Loucy (cell line): ENCODE data around the gene MADD.

ENCODE experiments used
- H2AFZ ChIP-seq: fragments of 200-600 bp; sonication (generic); 2 replicates; pipeline ENCODE4 v1.6.0; 2016; ENCODE audit warnings: antibody characterized with exemption, mild to moderate bottlenecking, low read length, moderate library complexity
- H3F3A ChIP-seq: fragments of 200-600 bp; 2 replicates; pipeline ENCODE4 v1.6.0; 2016; ENCODE audit warnings: antibody characterized with exemption, low read depth, mild to moderate bottlenecking
- H3K27me3 ChIP-seq: fragments of 200-600 bp; sonication (generic); 2 replicates; pipeline ENCODE4 v1.6.1; 2014; ENCODE audit warnings: low read length, mild to moderate bottlenecking; ENCODE audit not compliant: insufficient read depth, poor library complexity, severe bottlenecking
- H3K36me3 ChIP-seq: fragments of 200-600 bp; sonication (generic); 2 replicates; pipeline ENCODE4 v1.6.1; 2016; ENCODE audit warnings: low read length; ENCODE audit not compliant: insufficient read depth
- H3K4me1 ChIP-seq: fragments of 200-600 bp; sonication (generic); 2 replicates; pipeline ENCODE4 v1.5.1; 2014; ENCODE audit warnings: low read length, mild to moderate bottlenecking; ENCODE audit not compliant: insufficient read depth, poor library complexity, severe bottlenecking
- H3K4me2 ChIP-seq: fragments of 200-600 bp; sonication (generic); 2 replicates; pipeline ENCODE4 v1.6.0; 2014; ENCODE audit warnings: antibody characterized with exemption, low read length, low read depth, mild to moderate bottlenecking; ENCODE audit not compliant: poor library complexity, severe bottlenecking
- H3K4me3 ChIP-seq: fragments of 200-600 bp; sonication (generic); 2 replicates; pipeline ENCODE4 v1.5.1; 2014; ENCODE audit warnings: low read length, mild to moderate bottlenecking, mixed read lengths; ENCODE audit not compliant: poor library complexity, severe bottlenecking
- H3K79me2 ChIP-seq: fragments of 200-600 bp; sonication (generic); 2 replicates; pipeline ENCODE4 v1.6.1; 2014; ENCODE audit warnings: low read length; ENCODE audit not compliant: insufficient read depth
- H3K9ac ChIP-seq: fragments of 200-600 bp; sonication (generic); 2 replicates; pipeline ENCODE4 v1.6.0; 2014; ENCODE audit warnings: mild to moderate bottlenecking, low read depth, low read length, moderate library complexity; ENCODE audit not compliant: poor library complexity, severe bottlenecking
- H3K9me2 ChIP-seq: fragments of 200-600 bp; sonication (generic); replicated peaks from 2 replicates; pipeline ENCODE4 v1.6.1; 2016; ENCODE audit warnings: low read depth, low read length, mixed read lengths
- H3K9me3 ChIP-seq: fragments of 200-600 bp; sonication (generic); 2 replicates; pipeline ENCODE4 v1.6.1; 2014; ENCODE audit warnings: mild to moderate bottlenecking, antibody characterized with exemption, low read length, low read depth; ENCODE audit not compliant: insufficient read depth
- H4K20me1 ChIP-seq: fragments of 200-600 bp; sonication (generic); 2 replicates; pipeline ENCODE4 v1.6.0; 2014; ENCODE audit warnings: antibody characterized with exemption, low read length, mild to moderate bottlenecking; ENCODE audit not compliant: insufficient read depth, poor library complexity, severe bottlenecking
- EZH2phosphoT487 ChIP-seq: fragments of 200-600 bp; IDR thresholded peaks from 2 replicates; pipeline ENCODE4 v1.6.1; 2018; ENCODE audit warnings: antibody characterized with exemption, mild to moderate bottlenecking, moderate library complexity, borderline replicate concordance
- TF ChIP-seq, protein P1 (sequence below): fragments of 200-600 bp; sonication (generic); conservative IDR thresholded peaks from 2 replicates; pipeline ENCODE4 v1.5.1; 2014; ENCODE audit warnings: mild to moderate bottlenecking, antibody characterized with exemption, low read length

MADD gene

GRCh38 chr11:47331454-47332302 is 61.7 kb downstream of the MADD start:
- no peaks in the 10 kb centered on the region for H3K79me2 ChIP-seq
- TF ChIP-seq, protein P1, sequence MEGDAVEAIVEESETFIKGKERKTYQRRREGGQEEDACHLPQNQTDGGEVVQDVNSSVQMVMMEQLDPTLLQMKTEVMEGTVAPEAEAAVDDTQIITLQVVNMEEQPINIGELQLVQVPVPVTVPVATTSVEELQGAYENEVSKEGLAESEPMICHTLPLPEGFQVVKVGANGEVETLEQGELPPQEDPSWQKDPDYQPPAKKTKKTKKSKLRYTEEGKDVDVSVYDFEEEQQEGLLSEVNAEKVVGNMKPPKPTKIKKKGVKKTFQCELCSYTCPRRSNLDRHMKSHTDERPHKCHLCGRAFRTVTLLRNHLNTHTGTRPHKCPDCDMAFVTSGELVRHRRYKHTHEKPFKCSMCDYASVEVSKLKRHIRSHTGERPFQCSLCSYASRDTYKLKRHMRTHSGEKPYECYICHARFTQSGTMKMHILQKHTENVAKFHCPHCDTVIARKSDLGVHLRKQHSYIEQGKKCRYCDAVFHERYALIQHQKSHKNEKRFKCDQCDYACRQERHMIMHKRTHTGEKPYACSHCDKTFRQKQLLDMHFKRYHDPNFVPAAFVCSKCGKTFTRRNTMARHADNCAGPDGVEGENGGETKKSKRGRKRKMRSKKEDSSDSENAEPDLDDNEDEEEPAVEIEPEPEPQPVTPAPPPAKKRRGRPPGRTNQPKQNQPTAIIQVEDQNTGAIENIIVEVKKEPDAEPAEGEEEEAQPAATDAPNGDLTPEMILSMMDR = no peak
- TF ChIP-seq EZH2phosphoT487 = no peak
- no peak overlapping the region for H3K9ac ChIP-seq
- H3K9me3 ChIP-seq = no peaks in the 10 kb centered on the region
- no peaks in the 10 kb centered on the region for H3F3A ChIP-seq
- no peaks in the 10 kb centered on the region for H3K4me1 ChIP-seq
- H3K4me3 ChIP-seq = no peak overlapping the region
- H3K9me2 ChIP-seq = no peaks in the 10 kb centered on the region
- H2AFZ ChIP-seq = no peak overlapping the region
- no peaks in the 10 kb centered on the region for H4K20me1 ChIP-seq
- no peaks in the 10 kb centered on the region for H3K27me3 ChIP-seq
- H3K4me2 ChIP-seq = no peak overlapping the region
- H3K36me3 ChIP-seq = peaks cover 3% of the 10 kb centered on the region; the same call in 1 of the 2 replicates

DNA sequence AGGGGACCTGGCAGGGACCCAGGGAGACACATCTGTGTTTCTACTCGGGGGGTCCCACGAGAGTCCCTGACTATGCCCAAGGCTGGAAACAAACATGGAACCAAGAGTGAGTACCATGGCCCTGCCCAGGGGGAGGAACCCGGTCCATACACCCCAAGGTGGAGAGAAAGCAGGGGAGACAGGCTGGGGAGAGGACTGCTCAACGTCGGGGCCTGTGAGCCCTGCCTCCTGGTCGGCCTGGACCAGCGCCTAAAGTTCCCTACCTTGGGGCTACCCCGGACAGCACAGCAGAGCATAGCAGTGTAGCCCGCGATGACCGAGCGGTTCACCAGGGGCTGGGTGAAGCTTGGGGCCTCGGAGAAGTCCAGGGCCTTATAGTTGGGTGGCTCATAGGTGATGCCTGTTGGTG is 62.4 kb downstream of the MADD start:
- H3K27me3 ChIP-seq = no peaks in the 10 kb centered on the region
- H3K9ac ChIP-seq = no peak overlapping the region
- no peaks in the 10 kb centered on the region for H3F3A ChIP-seq
- no peak overlapping the region for H2AFZ ChIP-seq
- H3K36me3 ChIP-seq = peaks cover 3% of the 10 kb centered on the region; the same call in 1 of the 2 replicates
- no peaks in the 10 kb centered on the region for H3K4me1 ChIP-seq
- no peaks in the 10 kb centered on the region for H3K9me2 ChIP-seq
- no peak for TF ChIP-seq EZH2phosphoT487
- TF ChIP-seq, protein P1 = no peak
- no peaks in the 10 kb centered on the region for H4K20me1 ChIP-seq
- no peak overlapping the region for H3K4me3 ChIP-seq
- no peak overlapping the region for H3K4me2 ChIP-seq
- H3K79me2 ChIP-seq = no peaks in the 10 kb centered on the region
- no peaks in the 10 kb centered on the region for H3K9me3 ChIP-seq

GRCh38 chr11:47332791-47333525 is 63.0 kb downstream of the MADD start:
- Histone ChIP-seq H3F3A (no peaks in the 10 kb centered on the region), H3K4me3 (no peak overlapping the region), H3K9me3 (no peaks in the 10 kb centered on the region), H3K9ac (no peak overlapping the region), H3K27me3 (no peaks in the 10 kb centered on the region), H3K36me3 (peaks cover 3% of the 10 kb centered on the region; the same call in 1 of the 2 replicates), H3K79me2 (no peaks in the 10 kb centered on the region), H2AFZ (no peak overlapping the region), H3K4me2 (no peak overlapping the region), H4K20me1 (no peaks in the 10 kb centered on the region), H3K9me2 (no peaks in the 10 kb centered on the region), H3K4me1 (no peaks in the 10 kb centered on the region)
- TF ChIP-seq EZH2phosphoT487 = no peak
- TF ChIP-seq, protein P1 = no peak
